ENCODE measurements around the gene RTCA. TPM values are rescaled to one million over a fixed set of nuclear protein-coding genes. Genes with fewer than 3 reads are reported as not detected.

RTCA gene
- polyA plus RNA-seq, 2 of the 4 experiments (the other 2 are of a cell fraction) = 23.8 to 39.5 TPM

- TF ChIP-seq ZC3H11A (IDR thresholded peaks at IDR 0.05) = no peak
- TF ChIP-seq CBX8 (IDR thresholded peaks at IDR 0.05) = no peak
- no peak for TF ChIP-seq HDAC2 (IDR thresholded peaks at IDR 0.05)
- TF ChIP-seq HOXB13 (CRISPR knock-in tag; IDR thresholded peaks at IDR 0.05; ENCODE audit: low read depth) = no peak
- no peak for TF ChIP-seq E2F6 (IDR thresholded peaks at IDR 0.05; ENCODE audit: borderline replicate concordance, low read depth)
Measured at GRCh38 chr1:100240631-100241030, 25.4 kb upstream of the RTCA start (continued).

- Histone ChIP-seq H3K27ac (no peak overlapping the region), H3K9me3 (no peaks in the 10 kb centered on the region), H3K4me3 (no peak overlapping the region), H3K4me2 (no peak overlapping the region), H3K4me1 (peaks cover 8% of the 10 kb centered on the region; the same call in 1 of the 3 replicates)
- ATAC-seq (no peak), DNase-seq (ENCODE audit: low read depth in 1 of 2, low spot score in 1 of 2) (no peak), FAIRE-seq (no peak)
- ChIA-PET POLR2A (no interaction called here), CTCF (no interaction called here)
- TF ChIP-seq MAZ (IDR thresholded peaks at IDR 0.05; ENCODE audit: borderline replicate concordance, low read depth, low read length) = no peak
- TF ChIP-seq JUNB (IDR thresholded peaks at IDR 0.05) = no peak
- TF ChIP-seq MYC (IDR thresholded peaks at IDR 0.05; ENCODE audit: borderline replicate concordance, low read length) = no peak
- TF ChIP-seq HMGXB4 (CRISPR knock-in tag; IDR thresholded peaks at IDR 0.05; ENCODE audit: borderline replicate concordance) = no peak
- no peak for TF ChIP-seq JUN (IDR thresholded peaks at IDR 0.05)
- WGBS (ENCODE audit: missing lambda C conversion rate) = 70% methylated on average over 4 of the region's 4 CpGs
Measured at GRCh38 chr1:100246738-100247137, 19.3 kb upstream of the RTCA start.

- peak overlapping the region; percentile 78 for H3K4me2 ChIP-seq
- POLR2A ChIA-PET = interaction anchor here (1.0 to 2.0 kb wide), 5 partner anchors 13 to 210 kb away, joined by 4 to 18 read pairs (median 5); partner anchors contain the start of genes RTCA, SASS6 and TRMT13
- WGBS (ENCODE audit: missing lambda C conversion rate) = 3% methylated on average over 12 of the region's 12 CpGs
- peak; percentile 7 to 17; a peak in 1 of 6 replicates for ATAC-seq
- H3K9me3 ChIP-seq = no peaks in the 10 kb centered on the region
- TF ChIP-seq REST (IDR thresholded peaks at IDR 0.05) (no peak), HMGXB4 (CRISPR knock-in tag; IDR thresholded peaks at IDR 0.05; ENCODE audit: borderline replicate concordance) (no peak), FOSB (CRISPR knock-in tag; IDR thresholded peaks at IDR 0.05) (no peak), HES2 (IDR thresholded peaks at IDR 0.05) (no peak), POLR2AphosphoS2 (conservative IDR thresholded peaks at IDR 0.05; ENCODE audit: low read length) (no peak), CEBPB (IDR thresholded peaks at IDR 0.05) (no peak), E2F6 (IDR thresholded peaks at IDR 0.05; ENCODE audit: borderline replicate concordance, low read depth) (no peak), MAX (IDR thresholded peaks at IDR 0.05) (no peak), ZNF302 (CRISPR knock-in tag; IDR thresholded peaks at IDR 0.05) (no peak), CBX8 (IDR thresholded peaks at IDR 0.05) (no peak), HOXB13 (CRISPR knock-in tag; IDR thresholded peaks at IDR 0.05; ENCODE audit: low read depth) (no peak), BHLHE40 (IDR thresholded peaks at IDR 0.05; ENCODE audit: low read depth, low read length) (no peak), GATA3 (IDR thresholded peaks at IDR 0.05; ENCODE audit: borderline replicate concordance) (no peak), NFE2L2 (conservative IDR thresholded peaks at IDR 0.05; ENCODE audit: low read length) (no peak), MAFK (IDR thresholded peaks at IDR 0.05; ENCODE audit: partially characterized antibody) (no peak), ZFP36 (IDR thresholded peaks at IDR 0.05; ENCODE audit: borderline replicate concordance, partially characterized antibody) (no peak), BCL3 (IDR thresholded peaks at IDR 0.05) (no peak), ESRRA (IDR thresholded peaks at IDR 0.05; ENCODE audit: borderline replicate concordance, low read length) (no peak), SREBF2 (IDR thresholded peaks at IDR 0.05) (no peak)
- FAIRE-seq = no peak
- no peak for DNase-seq (ENCODE audit: low read depth in 1 of 2, low spot score in 1 of 2)
- peak overlapping the region; percentile 73 to 93 for H3K27ac ChIP-seq
- CTCF ChIA-PET = interaction anchor here (1.0 kb wide), 1 partner anchor 104 kb away, joined by 3 read pairs; no protein-coding TSS in a partner anchor
- H3K4me3 ChIP-seq = peak overlapping the region; percentile 93
- H3K4me1 ChIP-seq = peaks cover 8% of the 10 kb centered on the region; the same call in 1 of the 3 replicates
Measured at GRCh38 chr1:100249155-100249536, 16.9 kb upstream of the RTCA start.

All from A549 (cell line).